Measurements from ENCODE around the gene PSTPIP2. TPM values are rescaled to one million over a fixed set of nuclear protein-coding genes. Genes with fewer than 3 reads are reported as not detected.
"Not testable (repeated sequence)": the region's sequence is repeated elsewhere in the genome, so short reads cannot be mapped to it uniquely, and the experiment has no call there.

The PSTPIP2 gene
- total RNA-seq, 4 donors from 2014 or later: 1.9 to 4.3 (median 2.9) TPM

DNA sequence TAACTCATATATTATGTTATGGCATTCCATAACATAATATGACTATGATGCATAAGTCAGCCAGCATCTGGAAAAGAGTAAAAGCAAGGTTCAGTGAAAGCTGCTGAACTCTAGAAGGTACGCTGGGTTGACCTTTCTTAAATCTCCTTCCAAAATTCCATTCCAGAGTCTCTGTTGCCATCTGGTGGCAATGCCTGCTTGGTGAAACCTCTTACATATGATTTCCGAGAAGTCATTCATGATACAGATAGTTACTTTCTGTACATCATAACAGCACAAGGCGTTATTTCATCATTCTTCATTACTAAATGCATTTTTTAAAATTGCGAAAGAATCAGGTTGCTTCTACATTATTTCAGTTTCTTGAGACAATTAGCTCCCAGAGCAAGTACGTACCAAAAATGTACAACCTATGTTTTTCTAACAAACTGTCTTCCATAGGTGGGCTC is 97.9 kb downstream of the PSTPIP2 start:
- H3K27me3 ChIP-seq: no peaks in the 10 kb centered on the region
- H3K36me3 ChIP-seq: no peaks in the 10 kb centered on the region
- no peaks in the 10 kb centered on the region for H3K4me1 ChIP-seq
- H3K9me3 ChIP-seq: no peaks in the 10 kb centered on the region
- TF ChIP-seq CTCF (IDR thresholded peaks at IDR 0.05) (peak; percentile 27 to 88 (median 82)), POLR2A (IDR thresholded peaks at IDR 0.05) (no peak)
- WGBS, 2 donors: 27 to 31% methylated on average over 5 of the region's 5 CpGs
- intact Hi-C loops (cut with DNase I): no loop called here
- no peak overlapping the region for H3K4me3 ChIP-seq (replicated peaks in 1 of 3)
- peak; percentile 62 to 72 for DNase-seq
- H3K27ac ChIP-seq: no peak overlapping the region

DNA sequence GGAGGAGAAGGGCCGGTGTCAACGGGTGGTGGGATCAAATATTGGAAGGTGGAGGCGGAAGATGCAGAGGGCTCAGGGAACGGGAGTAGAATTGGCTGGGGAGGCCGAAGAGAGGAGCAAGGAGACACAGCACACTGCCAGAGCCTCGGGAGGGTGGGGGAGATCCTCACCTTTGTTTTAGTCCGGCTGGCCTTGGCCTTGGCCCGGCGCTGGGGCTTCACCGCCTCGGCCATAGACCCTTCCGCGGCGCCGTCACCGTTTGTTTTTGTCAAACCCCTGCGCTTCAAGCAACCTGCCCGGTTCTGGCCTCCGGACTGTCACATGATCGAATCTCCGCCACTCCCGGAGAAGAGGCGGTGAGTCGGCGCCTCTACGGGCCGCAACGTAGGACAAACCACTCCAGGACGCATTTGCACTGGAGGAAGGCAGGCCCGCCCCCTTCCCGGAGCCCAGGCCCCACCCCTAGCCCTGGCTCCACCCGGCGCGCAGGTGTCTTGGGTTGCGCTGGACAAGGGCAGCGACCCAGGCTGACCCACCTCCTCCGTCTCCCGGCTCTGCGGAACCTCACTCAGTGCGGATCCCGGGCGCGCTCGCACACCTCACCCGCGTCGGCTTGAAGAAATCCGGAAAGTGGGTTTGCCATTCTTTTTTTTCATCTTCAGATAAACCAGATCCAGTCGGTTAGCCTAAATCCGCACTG is 104.9 kb downstream of the PSTPIP2 start, which contains the start of gene EPG5:
EPG5 (minus strand) TSS at position 323 of the 700 bp plus-strand sequence; CDS start at position 233, 90 bp downstream.
- peak within 1 kb of the TSS; percentile 21 to 94 (median 56) for H3K4me3 ChIP-seq (replicated peaks in 1 of 3)
- H3K27me3 ChIP-seq: no peaks in the 10 kb centered on the region
- intact Hi-C loops (cut with DNase I): loop anchor here (10.0 kb wide), 2 partner anchors 62 to 108 kb away; partner anchors contain the start of gene PSTPIP2
- no peaks in the 10 kb centered on the region for H3K36me3 ChIP-seq
- WGBS, 2 donors: 0 to 1% methylated on average over 33 to 47 of the region's 50 CpGs
- TF ChIP-seq CTCF (IDR thresholded peaks at IDR 0.05): peak in 1 of 6 experiments; percentile 3
- TF ChIP-seq POLR2A (IDR thresholded peaks at IDR 0.05): peak; percentile 38 to 86
- peak; percentile 99 for DNase-seq
- H3K27ac ChIP-seq: peak within 1 kb of the TSS in 2 of 3 donors; percentile 73 to 90
- H3K4me1 ChIP-seq: peaks cover 20 to 29% of the 10 kb centered on the region in 2 donors
- H3K9me3 ChIP-seq: no peaks in the 10 kb centered on the region

DNA sequence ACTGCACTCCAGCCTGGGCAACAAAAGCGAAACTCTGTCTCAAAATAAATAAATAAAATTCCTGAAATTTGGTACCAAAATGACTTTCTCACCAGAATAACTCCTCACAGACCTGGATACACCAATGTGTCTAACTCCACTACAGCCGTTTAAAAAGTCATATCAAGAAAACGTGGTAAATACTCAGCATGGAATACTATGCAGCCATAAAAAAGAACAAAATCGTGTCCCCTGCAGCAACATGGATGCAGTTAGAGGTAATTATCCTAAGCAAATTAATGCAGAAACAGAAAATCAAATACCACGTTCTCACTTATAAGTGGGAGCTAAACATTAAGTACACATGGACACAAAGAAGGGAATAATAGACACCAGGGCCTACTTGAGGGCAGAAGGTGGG is 107.1 kb downstream of the PSTPIP2 start:
- not testable (repeated sequence) for H3K9me3 ChIP-seq; H3K4me3 ChIP-seq (replicated peaks in 1 of 3); H3K27me3 ChIP-seq; H3K36me3 ChIP-seq; DNase-seq
- Histone ChIP-seq H3K27ac (peak overlapping the region in 1 of 3 donors; percentile 91), H3K4me1 (peaks cover 31 to 38% of the 10 kb centered on the region in 2 donors)
- intact Hi-C loops (cut with DNase I): loop anchor here (10.0 kb wide), 2 partner anchors 60 to 110 kb away; partner anchors contain the start of gene PSTPIP2
- WGBS, 2 donors: 96 to 97% methylated on average over 5 of the region's 5 CpGs

- 88% methylated on average over 5 of the region's 5 CpGs for WGBS, 2 donors
- DNase-seq: no peak
- no peaks in the 10 kb centered on the region for H3K9me3 ChIP-seq
- H3K4me3 ChIP-seq (replicated peaks in 1 of 3): no peak overlapping the region
- H3K27me3 ChIP-seq: no peaks in the 10 kb centered on the region
- H3K27ac ChIP-seq: peak overlapping the region; percentile 65 to 91 (median 84)
- H3K36me3 ChIP-seq: no peaks in the 10 kb centered on the region
- intact Hi-C loops (cut with DNase I): loop anchor here (10.0 kb wide), 2 partner anchors 58 to 112 kb away; partner anchors contain the start of gene PSTPIP2
- TF ChIP-seq CTCF (IDR thresholded peaks at IDR 0.05) (no peak), POLR2A (IDR thresholded peaks at IDR 0.05) (no peak)
- H3K4me1 ChIP-seq: peaks cover 36 to 41% of the 10 kb centered on the region in 2 donors
Measured at GRCh38 chr18:45962866-45963265, 109.2 kb downstream of the PSTPIP2 start.

DNA sequence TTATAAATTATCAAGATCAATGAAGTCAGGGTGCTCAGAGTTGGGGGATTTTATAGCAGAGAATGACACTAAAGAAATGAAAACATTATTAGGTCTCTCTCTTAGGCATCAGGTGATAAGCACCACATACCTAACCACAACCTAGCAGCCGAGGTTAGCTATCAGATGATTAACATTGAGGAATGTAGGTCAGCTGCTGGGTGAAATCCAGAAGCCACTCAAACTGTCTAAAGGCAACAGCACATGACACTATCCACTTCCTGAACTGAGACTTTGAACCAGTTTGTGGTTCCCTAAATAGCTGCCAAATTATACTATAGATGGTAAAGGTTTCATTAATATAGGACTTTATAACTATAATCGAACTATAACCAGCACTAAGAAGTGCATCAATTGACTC is 109.6 kb downstream of the PSTPIP2 start:
- DNase-seq: peak; percentile 85 to 88
- H3K4me3 ChIP-seq (replicated peaks in 1 of 3): no peak overlapping the region
- no peaks in the 10 kb centered on the region for H3K27me3 ChIP-seq
- intact Hi-C loops (cut with DNase I): loop anchor here (10.0 kb wide), 2 partner anchors 58 to 112 kb away; partner anchors contain the start of gene PSTPIP2
- H3K9me3 ChIP-seq: no peaks in the 10 kb centered on the region
- peak overlapping the region; percentile 84 to 91 (median 84) for H3K27ac ChIP-seq
- TF ChIP-seq POLR2A (IDR thresholded peaks at IDR 0.05): no peak
- no peak for TF ChIP-seq CTCF (IDR thresholded peaks at IDR 0.05)
- H3K4me1 ChIP-seq: peaks cover 36 to 38% of the 10 kb centered on the region in 2 donors
- 35 to 56% methylated on average over 2 of the region's 2 CpGs for WGBS, 2 donors
- H3K36me3 ChIP-seq: no peaks in the 10 kb centered on the region

GRCh38 chr18:45959484-45959883 is 112.6 kb downstream of the PSTPIP2 start:
- H3K27me3 ChIP-seq; H3K27ac ChIP-seq; intact Hi-C loops (cut with DNase I); H3K9me3 ChIP-seq; H3K36me3 ChIP-seq; H3K4me3 ChIP-seq (replicated peaks in 1 of 3): not testable (repeated sequence)
- DNase-seq: peak in 1 of 2 donors; percentile 26
- peaks cover 25 to 27% of the 10 kb centered on the region in 2 donors for H3K4me1 ChIP-seq
- WGBS, 2 donors: 92 to 93% methylated on average over 7 of the region's 7 CpGs
